Measurements from ENCODE around the gene SLC35A5. TPM values are rescaled to one million over a fixed set of nuclear protein-coding genes. Genes with fewer than 3 reads are reported as not detected.

The SLC35A5 gene
- total RNA-seq, 6 experiments from 2014 or later: 29.2 to 37.3 (median 35.0) TPM

GRCh38 chr3:112627419-112627818 is 65.6 kb downstream of the SLC35A5 start:
- no peak for DNase-seq
- H3K9me3 Mint-ChIP-seq: no peaks in the 10 kb centered on the region
- H3K4me3 Mint-ChIP-seq: no peak overlapping the region
- no peak overlapping the region for H3K27ac Mint-ChIP-seq
- peaks cover 26% of the 10 kb centered on the region for H3K4me1 Mint-ChIP-seq (ENCODE audit: low read depth)
- TF ChIP-seq CTCF (IDR thresholded peaks at IDR 0.05): no peak
- peaks cover 2% of the 10 kb centered on the region; the same call in 1 of the 2 replicates for H3K27me3 Mint-ChIP-seq (ENCODE audit: insufficient read depth)
- H3K36me3 Mint-ChIP-seq (ENCODE audit: low read depth): peaks cover 13% of the 10 kb centered on the region

GRCh38 chr3:112627919-112628466 is 66.1 kb downstream of the SLC35A5 start:
- Mint-ChIP-seq H3K27me3 (ENCODE audit: insufficient read depth) (peaks cover 2% of the 10 kb centered on the region; the same call in 1 of the 2 replicates), H3K27ac (no peak overlapping the region), H3K9me3 (no peaks in the 10 kb centered on the region), H3K4me3 (no peak overlapping the region), H3K4me1 (ENCODE audit: low read depth) (peaks cover 23% of the 10 kb centered on the region), H3K36me3 (ENCODE audit: low read depth) (peaks cover 13% of the 10 kb centered on the region)
- TF ChIP-seq CTCF (IDR thresholded peaks at IDR 0.05): no peak
- DNase-seq: no peak

GRCh38 chr3:112629425-112629824 is 67.6 kb downstream of the SLC35A5 start:
- H3K9me3 Mint-ChIP-seq: no peaks in the 10 kb centered on the region
- peak overlapping the region; percentile 79 for H3K27ac Mint-ChIP-seq
- H3K27me3 Mint-ChIP-seq (ENCODE audit: insufficient read depth): no peaks in the 10 kb centered on the region
- DNase-seq: peak; percentile 81
- H3K4me3 Mint-ChIP-seq: peak overlapping the region; percentile 67
- no peak for TF ChIP-seq CTCF (IDR thresholded peaks at IDR 0.05)
- H3K36me3 Mint-ChIP-seq (ENCODE audit: low read depth): peaks cover 19% of the 10 kb centered on the region
- H3K4me1 Mint-ChIP-seq (ENCODE audit: low read depth): peaks cover 10% of the 10 kb centered on the region

GRCh38 chr3:112631257-112631656 is 69.4 kb downstream of the SLC35A5 start:
- H3K27ac Mint-ChIP-seq: peak overlapping the region; percentile 19; the same call in 1 of the 2 replicates
- peaks cover 8% of the 10 kb centered on the region; the same call in 1 of the 2 replicates for H3K36me3 Mint-ChIP-seq (ENCODE audit: low read depth)
- TF ChIP-seq CTCF (IDR thresholded peaks at IDR 0.05): no peak
- no peak overlapping the region for H3K4me3 Mint-ChIP-seq
- H3K27me3 Mint-ChIP-seq (ENCODE audit: insufficient read depth): no peaks in the 10 kb centered on the region
- H3K4me1 Mint-ChIP-seq (ENCODE audit: low read depth): no peaks in the 10 kb centered on the region; the same call in none of the 2 replicates
- H3K9me3 Mint-ChIP-seq: no peaks in the 10 kb centered on the region
- no peak for DNase-seq

GRCh38 chr3:112632596-112632995 is 70.8 kb downstream of the SLC35A5 start:
- Mint-ChIP-seq H3K36me3 (ENCODE audit: low read depth) (peaks cover 18% of the 10 kb centered on the region; the same call in 1 of the 2 replicates), H3K4me1 (ENCODE audit: low read depth) (no peaks in the 10 kb centered on the region; the same call in none of the 2 replicates)
- DNase-seq: no peak

More at GRCh38 chr3:112632596-112632995, 70.8 kb downstream of the SLC35A5 start:
- no peak for TF ChIP-seq CTCF (IDR thresholded peaks at IDR 0.05)
- peaks cover 3% of the 10 kb centered on the region; the same call in 1 of the 2 replicates for H3K9me3 Mint-ChIP-seq
- H3K4me3 Mint-ChIP-seq: peak overlapping the region; percentile 43
- no peaks in the 10 kb centered on the region for H3K27me3 Mint-ChIP-seq (ENCODE audit: insufficient read depth)
- peak overlapping the region; percentile 62 for H3K27ac Mint-ChIP-seq

Measured in HFFc6 (cell line).